HL-60/S4 treated with phorbol 12-myristate 13-acetate at 8.2 ng/mL for 4 days and 3 days (cell line): ENCODE results near the gene CCL17.

Experiments
- in situ Hi-C: fragments of 300-500 bp; cut with MboI; formaldehyde crosslinking; loops from 2 replicates; pipeline ENCODE4 v1.15.0; 2022; ENCODE audit warnings: low sequenced_read_pairs

The CCL17 gene

DNA sequence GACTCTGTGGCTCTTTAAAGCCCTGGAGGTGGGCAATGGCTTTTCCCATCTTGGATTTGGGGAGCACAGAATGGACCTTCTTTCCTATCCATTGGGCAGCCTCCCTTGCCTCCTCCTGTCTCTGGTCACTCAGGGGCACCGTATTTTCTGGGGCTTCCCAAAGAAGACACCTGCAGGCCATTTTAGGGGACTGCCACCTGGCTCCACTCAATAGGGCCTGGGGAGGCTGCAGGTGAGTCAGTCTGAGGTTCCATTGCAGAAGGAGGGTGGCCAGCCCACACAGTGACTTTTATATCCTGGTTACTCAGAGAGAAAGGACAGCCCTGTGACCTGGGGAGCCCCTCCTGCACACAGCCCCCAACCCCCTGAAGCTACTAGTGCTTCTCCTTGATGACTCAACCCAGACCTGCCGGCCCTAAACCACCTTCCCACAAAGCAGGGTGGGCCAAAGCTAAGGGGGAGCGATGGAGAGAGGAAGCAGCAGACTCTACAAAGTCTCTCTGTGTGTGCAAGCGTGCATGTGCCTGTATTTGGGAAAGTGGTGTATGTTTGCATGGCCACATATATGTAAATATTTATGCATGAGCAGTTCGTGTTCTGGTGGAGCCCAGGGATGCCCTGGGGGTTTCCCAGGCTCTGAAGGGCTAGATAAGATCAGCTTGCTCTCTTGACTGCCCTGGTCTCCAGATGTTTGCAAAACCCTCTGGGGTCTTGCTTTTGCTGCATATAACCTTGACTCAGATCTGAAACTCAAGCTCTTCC lies 27.3 kb upstream of the CCL17 start:
- in situ Hi-C loops: no loop called here

DNA sequence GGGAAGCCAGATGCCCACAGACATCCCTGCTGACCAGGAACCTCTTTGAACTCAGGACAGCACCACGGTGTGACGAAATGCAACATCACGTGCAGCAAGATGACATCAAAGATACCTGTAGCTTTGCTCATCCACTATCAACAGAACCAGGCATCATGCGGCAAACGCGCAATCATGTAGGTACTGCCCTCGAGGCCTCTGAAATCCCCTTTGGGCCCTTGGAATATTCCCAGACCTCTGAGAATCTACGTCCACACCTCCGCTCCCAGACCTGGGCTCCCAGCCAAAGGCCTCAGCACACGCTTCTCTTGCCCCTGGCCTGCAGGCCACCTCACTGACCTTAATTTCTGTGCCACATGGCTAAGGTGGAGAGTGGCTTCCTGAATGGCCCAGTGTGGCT lies 25.0 kb upstream of the CCL17 start:
- in situ Hi-C loops: no loop called here

DNA sequence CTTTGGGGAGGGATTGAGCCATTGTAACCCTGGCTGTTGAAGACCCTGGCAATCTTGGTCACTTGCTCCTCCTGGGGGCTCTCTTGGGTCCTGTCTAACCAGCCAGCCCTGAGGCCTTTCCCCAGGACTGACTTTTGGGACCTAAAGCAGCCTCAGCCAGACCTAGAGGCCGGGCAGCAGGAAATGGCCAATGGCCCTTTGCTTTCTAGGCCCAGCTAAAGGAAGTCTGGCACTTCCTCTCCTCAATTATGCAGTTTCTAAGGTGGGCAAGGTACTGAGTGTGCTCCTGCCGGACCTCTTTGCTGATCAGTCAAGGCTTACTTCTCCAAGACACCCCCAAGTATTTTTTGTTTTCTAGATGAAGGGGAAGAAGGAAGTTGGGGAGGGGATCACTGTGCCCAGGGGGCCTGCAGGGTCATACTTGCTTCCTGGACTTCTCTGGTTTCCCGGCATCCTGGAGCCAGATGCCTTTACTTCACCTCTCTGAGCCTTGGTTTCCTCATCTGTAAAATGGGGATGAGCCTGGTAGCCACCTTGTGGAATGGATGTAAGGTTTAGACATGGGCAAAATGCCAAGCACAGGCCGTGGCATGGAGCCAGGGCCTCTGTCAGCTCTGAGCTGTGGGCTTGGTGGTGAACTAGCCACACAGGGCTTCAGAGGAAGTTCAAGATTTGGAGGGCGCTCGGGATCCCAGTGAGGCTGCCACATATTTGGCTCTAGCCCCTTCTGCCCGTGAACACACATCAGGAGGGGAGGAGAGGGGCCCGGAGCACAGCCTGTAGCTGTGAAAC lies 23.7 kb upstream of the CCL17 start:
- in situ Hi-C loops: no loop called here

DNA sequence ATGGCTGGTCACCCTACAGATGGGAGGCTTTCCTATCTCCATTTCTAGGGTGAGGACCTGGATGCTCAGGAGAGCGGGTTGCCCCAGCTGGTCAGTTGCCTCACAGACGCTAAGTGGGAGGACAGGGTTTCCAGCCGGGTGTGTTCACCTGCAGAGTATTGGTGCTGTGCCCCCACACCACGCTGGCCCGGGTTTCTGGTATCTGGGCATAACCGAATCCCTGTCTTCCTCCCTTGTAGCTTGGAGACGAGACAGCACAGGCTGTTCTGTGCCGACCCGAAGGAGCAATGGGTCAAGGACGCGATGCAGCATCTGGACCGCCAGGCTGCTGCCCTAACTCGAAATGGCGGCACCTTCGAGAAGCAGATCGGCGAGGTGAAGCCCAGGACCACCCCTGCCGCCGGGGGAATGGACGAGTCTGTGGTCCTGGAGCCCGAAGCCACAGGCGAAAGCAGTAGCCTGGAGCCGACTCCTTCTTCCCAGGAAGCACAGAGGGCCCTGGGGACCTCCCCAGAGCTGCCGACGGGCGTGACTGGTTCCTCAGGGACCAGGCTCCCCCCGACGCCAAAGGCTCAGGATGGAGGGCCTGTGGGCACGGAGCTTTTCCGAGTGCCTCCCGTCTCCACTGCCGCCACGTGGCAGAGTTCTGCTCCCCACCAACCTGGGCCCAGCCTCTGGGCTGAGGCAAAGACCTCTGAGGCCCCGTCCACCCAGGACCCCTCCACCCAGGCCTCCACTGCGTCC lies 22.6 kb upstream of the CCL17 start:
- in situ Hi-C loops: no loop called here

DNA sequence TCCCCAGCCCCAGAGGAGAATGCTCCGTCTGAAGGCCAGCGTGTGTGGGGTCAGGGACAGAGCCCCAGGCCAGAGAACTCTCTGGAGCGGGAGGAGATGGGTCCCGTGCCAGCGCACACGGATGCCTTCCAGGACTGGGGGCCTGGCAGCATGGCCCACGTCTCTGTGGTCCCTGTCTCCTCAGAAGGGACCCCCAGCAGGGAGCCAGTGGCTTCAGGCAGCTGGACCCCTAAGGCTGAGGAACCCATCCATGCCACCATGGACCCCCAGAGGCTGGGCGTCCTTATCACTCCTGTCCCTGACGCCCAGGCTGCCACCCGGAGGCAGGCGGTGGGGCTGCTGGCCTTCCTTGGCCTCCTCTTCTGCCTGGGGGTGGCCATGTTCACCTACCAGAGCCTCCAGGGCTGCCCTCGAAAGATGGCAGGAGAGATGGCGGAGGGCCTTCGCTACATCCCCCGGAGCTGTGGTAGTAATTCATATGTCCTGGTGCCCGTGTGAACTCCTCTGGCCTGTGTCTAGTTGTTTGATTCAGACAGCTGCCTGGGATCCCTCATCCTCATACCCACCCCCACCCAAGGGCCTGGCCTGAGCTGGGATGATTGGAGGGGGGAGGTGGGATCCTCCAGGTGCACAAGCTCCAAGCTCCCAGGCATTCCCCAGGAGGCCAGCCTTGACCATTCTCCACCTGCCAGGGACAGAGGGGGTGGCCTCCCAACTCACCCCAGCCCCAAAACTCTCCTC lies 21.9 kb upstream of the CCL17 start:
- in situ Hi-C loops: no loop called here

- in situ Hi-C loops: no loop called here
Observed at GRCh38 chr16:57383276-57384247, 21.0 kb upstream of the CCL17 start.

GRCh38 chr16:57384248-57385070 lies 20.1 kb upstream of the CCL17 start:
- in situ Hi-C loops: no loop called here

GRCh38 chr16:57385083-57385482 lies 19.5 kb upstream of the CCL17 start:
- in situ Hi-C loops: no loop called here

- in situ Hi-C loops: no loop called here
Observed at GRCh38 chr16:57386381-57386951, 18.1 kb upstream of the CCL17 start.

DNA sequence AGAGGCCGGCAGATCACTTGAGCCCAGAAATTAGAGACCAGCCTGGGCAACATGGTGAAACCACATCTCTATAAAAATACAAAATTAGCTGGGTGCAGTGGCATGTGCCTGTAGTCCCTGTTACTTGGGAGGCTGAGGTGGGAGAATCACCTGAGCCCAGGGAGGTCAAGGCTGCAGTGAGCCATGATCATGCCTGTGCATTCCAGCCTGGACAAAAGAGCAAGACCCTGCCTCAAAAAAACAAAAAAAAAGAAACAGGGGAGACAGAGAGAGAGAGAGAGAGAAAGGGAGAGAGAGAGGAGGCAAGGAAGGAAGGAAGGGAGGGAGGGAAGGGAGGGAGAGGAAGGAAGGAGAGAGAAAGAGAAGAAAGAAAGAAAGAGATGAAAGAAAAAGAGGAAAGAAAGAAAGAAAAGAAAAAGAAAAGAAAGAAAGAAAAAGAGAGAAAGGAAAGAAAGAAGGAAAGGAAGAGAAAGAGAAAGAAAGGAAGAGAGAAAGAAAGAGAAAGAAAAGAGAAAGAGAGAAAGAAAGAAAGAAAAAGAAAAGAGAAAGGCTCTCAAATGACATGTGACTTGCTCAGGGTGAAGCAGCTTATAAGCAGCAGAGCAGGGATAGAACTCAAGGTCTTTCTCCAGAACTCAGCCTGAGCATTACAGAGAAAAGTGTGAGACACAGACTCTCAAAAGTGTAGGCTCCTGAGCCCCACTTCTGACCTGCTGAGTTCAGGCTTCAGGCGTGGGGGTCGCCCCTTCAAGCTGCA lies 16.8 kb upstream of the CCL17 start:
- in situ Hi-C loops: no loop called here

- in situ Hi-C loops: no loop called here
Observed at GRCh38 chr16:57388359-57389086, 16.0 kb upstream of the CCL17 start.

GRCh38 chr16:57389087-57389468 lies 15.5 kb upstream of the CCL17 start:
- in situ Hi-C loops: no loop called here

DNA sequence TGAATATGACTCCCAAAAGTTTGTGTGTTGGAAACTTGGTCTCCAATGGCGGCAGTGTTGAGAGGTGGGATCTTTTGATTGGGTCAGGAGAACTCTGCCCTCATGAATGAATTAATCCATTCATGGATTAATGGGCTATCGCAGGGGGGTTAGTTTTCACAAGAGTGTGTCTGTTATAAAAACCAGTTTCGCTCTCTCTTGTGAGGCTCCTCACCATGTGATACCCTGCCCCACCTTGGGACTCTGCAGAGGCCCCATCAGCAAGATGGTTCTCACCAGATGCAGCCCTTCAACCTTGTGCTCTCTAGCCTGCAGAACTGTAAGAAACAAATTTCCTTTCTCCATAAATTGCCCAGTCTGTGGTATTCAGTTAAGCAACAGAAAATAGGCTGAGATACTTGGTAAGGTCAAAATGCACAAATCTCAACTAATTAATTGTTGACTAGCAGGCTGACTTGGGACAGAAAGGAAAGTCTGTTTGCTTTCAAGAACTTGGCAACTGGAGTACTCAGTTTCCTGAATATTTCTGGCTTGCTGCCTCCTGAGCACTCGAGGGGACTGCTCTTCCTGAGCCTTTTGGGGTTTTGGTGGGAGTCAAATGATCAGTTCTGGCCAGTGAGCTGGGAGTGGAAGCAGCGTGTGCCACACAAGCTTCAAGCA lies 13.8 kb upstream of the CCL17 start:
- in situ Hi-C loops: no loop called here

- in situ Hi-C loops: no loop called here
Observed at GRCh38 chr16:57391300-57391699, 13.3 kb upstream of the CCL17 start.

- in situ Hi-C loops: no loop called here
Observed at GRCh38 chr16:57391708-57392107, 12.9 kb upstream of the CCL17 start.

DNA sequence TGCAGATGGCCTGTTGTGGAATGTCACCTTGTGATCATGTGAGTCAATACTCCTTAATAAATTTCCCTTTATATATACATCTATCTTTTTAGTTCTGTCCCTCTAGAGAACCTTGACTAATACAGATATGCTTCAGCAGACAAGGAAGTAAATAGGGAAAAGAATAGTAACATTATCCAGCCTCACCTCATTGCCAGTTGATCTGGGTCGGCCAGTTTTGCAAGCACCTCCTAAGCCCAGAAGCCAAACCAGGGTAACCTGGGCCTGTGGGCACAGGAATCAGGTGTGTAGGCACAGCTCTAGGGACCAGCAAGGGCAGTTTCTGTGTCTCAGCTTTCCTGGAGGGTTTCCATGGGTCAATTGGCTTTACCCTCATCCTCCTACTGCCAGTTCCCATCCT lies 11.9 kb upstream of the CCL17 start:
- in situ Hi-C loops: no loop called here

GRCh38 chr16:57394444-57394843 lies 10.1 kb upstream of the CCL17 start:
- in situ Hi-C loops: no loop called here
